HG03439 (cell line): ENCODE results near the gene MFF.

Experiments used
- ATAC-seq: cut with Tn5 transposase; IDR thresholded peaks from one replicate; pipeline ENCODE4 v1.9.1; 2021; ENCODE audit warnings: mild to moderate bottlenecking, moderate library complexity; ENCODE audit not compliant: unreplicated experiment

The MFF gene

DNA sequence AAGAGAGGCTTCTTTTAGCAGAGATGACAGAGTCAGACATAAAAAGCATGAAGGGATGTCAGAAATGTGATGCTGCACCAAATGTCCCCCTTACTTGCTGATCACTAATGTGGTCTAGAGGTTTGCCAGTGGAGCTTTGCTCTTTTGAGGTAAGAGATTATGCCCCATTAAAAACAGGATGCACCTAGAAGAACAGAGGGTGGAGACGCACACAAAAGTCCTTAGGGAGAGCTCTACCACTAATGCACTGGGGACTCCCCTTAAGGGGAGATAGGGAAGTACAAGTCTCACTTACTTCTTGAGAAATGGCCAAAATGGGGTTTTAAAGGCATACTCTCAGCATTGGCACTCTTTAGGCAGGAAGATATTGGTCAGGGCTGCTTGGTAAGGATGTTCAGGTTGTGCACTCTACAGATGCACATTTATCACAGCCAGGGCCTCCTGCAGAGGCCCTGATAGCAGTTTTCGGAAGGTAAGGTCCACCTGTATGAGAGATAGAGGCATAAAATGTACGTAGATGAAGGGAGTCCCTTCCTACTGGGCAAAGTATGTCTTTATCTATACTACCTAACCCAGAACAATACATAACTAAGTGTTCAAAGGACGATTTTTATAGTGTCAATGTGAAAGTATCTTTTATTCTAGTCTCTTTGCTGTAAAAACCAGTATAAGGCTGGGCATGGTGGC, 79.7 kb downstream of the MFF start:
- ATAC-seq, result no peak

DNA sequence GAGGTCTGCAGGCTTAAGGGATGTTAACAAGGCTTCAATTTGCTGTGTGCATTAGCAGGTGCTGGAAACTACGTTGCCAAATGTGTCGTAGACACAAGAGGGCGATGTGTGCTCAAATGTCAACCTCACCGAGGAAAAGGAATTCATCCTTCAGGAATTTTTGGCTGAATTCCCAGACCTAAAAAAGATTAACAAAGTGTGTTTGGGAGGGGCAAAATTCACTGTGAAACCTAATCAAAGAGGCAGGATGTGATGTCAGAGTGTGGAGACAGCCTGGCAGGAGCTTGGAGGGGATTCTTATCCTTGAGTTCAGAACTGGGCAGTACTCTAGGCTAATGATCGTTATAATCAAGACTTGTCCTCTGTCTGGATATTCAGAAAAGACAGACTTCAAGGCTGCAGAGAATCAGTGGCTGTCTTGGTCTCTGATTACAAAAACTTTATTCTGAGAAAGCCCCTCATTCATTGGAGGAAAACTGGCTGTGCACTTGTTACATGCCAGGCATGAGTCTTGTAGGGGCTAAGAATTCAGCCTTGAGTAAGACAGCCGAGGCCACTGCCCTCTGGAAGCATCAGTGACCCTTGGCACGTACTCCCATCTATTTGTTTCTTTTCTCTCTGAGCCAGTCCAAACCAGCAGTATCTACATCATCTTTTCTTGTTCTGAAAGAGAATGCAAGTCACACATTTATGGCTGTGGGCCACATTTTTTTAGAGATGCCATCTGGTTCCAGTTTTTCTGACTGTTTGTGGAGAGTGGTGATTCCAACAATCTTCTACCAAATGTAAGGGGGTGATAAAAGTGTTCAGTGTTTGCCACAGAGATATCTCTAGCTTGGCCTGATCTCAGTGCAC, 81.4 kb downstream of the MFF start:
- no peak for ATAC-seq
